T-cell (primary cell): ENCODE measurements around the gene MPHOSPH9. TPM values are rescaled to one million over a fixed set of nuclear protein-coding genes. Genes with fewer than 3 reads are reported as not detected.

Source experiments
- ATAC-seq, 4 experiments: fragments of 200-7000 bp in 3 of 4; fragments of 150-1000 bp in 1 of 4; cut with Tn5 transposase; replicated peaks in 1 of 4; 1 replicate in 3 of 4; 2 replicates in 1 of 4; pipeline ENCODE4 v1.10.0; 2021; ENCODE audit warnings: moderate library complexity in 3 of 4, mild to moderate bottlenecking in 2 of 4, moderate number of reproducible peaks in 1 of 4
- CTCF ChIA-PET, 2 donors: fragments of 300-600 bp; sonication (Branson Sonifier 250); formaldehyde crosslinking; loops; one replicate each; lab custom pipeline; 2022; ENCODE audit warnings: antibody characterized with exemption in 2 of 2; lab: Charles Lee
- POLR2A ChIA-PET, 2 donors: fragments of 300-600 bp; sonication (Branson Sonifier 250); formaldehyde crosslinking; loops; one replicate each; lab custom pipeline; 2022; ENCODE audit warnings: antibody characterized with exemption in 2 of 2; lab: Charles Lee
- DNase-seq, 35 experiments: peaks; one replicate each; pipeline versions ENCODE4 v3.0.0 to v3.0.0-alpha.2; 2013 to 2023
- H3K27ac ChIP-seq: one replicate; pipeline ENCODE4 v1.5.1; 2013; ENCODE audit warnings: low read length
- H3K27me3 ChIP-seq, 2 experiments: replicated peaks in 1 of 2; 1 replicate in 1 of 2; 2 replicates in 1 of 2; pipeline versions ENCODE4 v1.6.1 to v1.7.0; 2013; ENCODE audit warnings: low read length in 1 of 2, mixed read lengths in 1 of 2; ENCODE audit not compliant: control insufficient read depth in 2 of 2, insufficient read depth in 2 of 2; ENCODE audit errors: extremely low read depth in 1 of 2
- H3K36me3 ChIP-seq, 2 donors: 1 replicate in 1 of 2; 2 replicates in 1 of 2; pipeline versions ENCODE4 v1.6.1 to v1.7.0; 2013; ENCODE audit warnings: low read length in 1 of 2; ENCODE audit not compliant: control insufficient read depth in 2 of 2, insufficient read depth in 1 of 2; ENCODE audit errors: extremely low read depth in 1 of 2
- H3K4me1 ChIP-seq, 2 experiments: 1 replicate in 1 of 2; 2 replicates in 1 of 2; pipeline versions ENCODE4 v1.6.1 to v1.7.0; 2013; ENCODE audit warnings: low read length in 2 of 2, mixed read lengths in 1 of 2; ENCODE audit not compliant: insufficient read depth in 2 of 2, control insufficient read depth in 1 of 2; ENCODE audit errors: extremely low read depth in 1 of 2
- H3K4me3 ChIP-seq, 2 donors: 1 replicate in 1 of 2; 2 replicates in 1 of 2; pipeline versions ENCODE4 v1.5.1 to v1.7.0; 2013; ENCODE audit warnings: mild to moderate bottlenecking in 2 of 2, low read length in 1 of 2, moderate library complexity in 1 of 2; ENCODE audit not compliant: control insufficient read depth in 1 of 2; ENCODE audit errors: extremely low read depth in 1 of 2
- H3K9me3 ChIP-seq: 2 replicates; pipeline ENCODE4 v1.7.0; 2013
- H3K27ac Mint-ChIP-seq, 2 donors: one replicate each; pipeline ENCODE4 v1.8.0; 2020 to 2021; ENCODE audit warnings: mild to moderate bottlenecking in 2 of 2, mixed read lengths in 2 of 2
- H3K27me3 Mint-ChIP-seq, 2 donors: one replicate each; pipeline ENCODE4 v1.8.0; 2021 to 2022; ENCODE audit warnings: mixed read lengths in 2 of 2
- H3K36me3 Mint-ChIP-seq: one replicate; pipeline ENCODE4 v1.8.0; 2021; ENCODE audit warnings: mixed read lengths
- H3K4me1 Mint-ChIP-seq, 3 donors: one replicate each; pipeline ENCODE4 v1.8.0; 2020 to 2022; ENCODE audit warnings: mixed read lengths in 3 of 3, mild to moderate bottlenecking in 1 of 3
- H3K4me3 Mint-ChIP-seq, 3 donors: one replicate each; pipeline ENCODE4 v1.8.0; 2020 to 2022; ENCODE audit warnings: mild to moderate bottlenecking in 3 of 3, mixed read lengths in 3 of 3, moderate library complexity in 3 of 3
- H3K9me3 Mint-ChIP-seq, 3 donors: one replicate each; pipeline ENCODE4 v1.8.0; 2020 to 2022; ENCODE audit warnings: mixed read lengths in 3 of 3
- WGBS: methylation state at CpG from one replicate; pipeline ENCODE4 v1.1.5; 2013; ENCODE audit warnings: missing lambda C conversion rate; ENCODE audit not compliant: insufficient coverage; 5-methylcytosine and 5-hydroxymethylcytosine counted together
- total RNA-seq, 35 experiments: library from RNA in 6 of 35; stranded (reverse) in 6 of 35; fragments of 120-200 nt in 1 of 35; gene quantifications; one replicate each; pipeline versions ENCODE4 v1.2.1 to v1.2.4 and lab custom pipeline; 2013 to 2026

MPHOSPH9 gene
- total RNA-seq, 5 donors from 2014 or later (not counting 1 experiment from before 2014, with no cell fraction given), result 48.5 to 105 (median 56.3) TPM

DNA sequence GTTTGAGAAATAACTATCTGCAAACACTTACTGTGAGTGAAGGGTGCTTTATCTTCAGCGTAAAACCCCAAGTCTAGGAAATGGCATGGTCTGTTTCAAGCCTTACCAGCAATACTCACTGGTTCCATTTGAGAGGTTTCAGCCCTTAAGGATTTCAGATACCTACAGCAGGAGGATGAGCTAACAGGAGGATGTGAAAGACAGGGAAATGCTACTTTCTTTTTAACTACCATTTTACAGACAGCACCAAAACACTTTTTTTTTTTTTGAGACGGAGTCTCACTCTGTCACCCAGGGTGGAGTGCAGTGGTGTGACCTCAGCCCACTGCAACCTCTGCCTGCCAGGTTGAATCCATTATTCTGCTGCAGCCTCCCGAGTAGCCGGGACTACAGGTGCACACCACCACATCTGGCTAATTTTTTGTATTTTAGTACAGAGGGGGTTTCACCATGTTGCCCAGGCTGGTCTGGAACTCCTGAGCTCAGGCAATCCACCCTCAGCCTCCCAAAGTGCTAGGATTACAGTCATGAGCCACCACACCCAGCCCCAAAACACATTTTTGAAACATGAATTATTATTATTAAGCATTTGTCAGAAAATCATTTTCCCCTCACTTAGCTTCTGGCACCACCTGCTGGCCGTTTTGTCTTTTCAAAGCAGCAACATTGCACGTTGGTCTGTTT lies 4.8 kb upstream of the MPHOSPH9 start:
- 0% methylated on average over 1 of the region's 6 CpGs for whole genome bisulfite sequencing
- H3K27me3 Mint-ChIP-seq, result no peaks in the 10 kb centered on the region
- DNase-seq (peak; percentile 37 to 81 (median 68)), ATAC-seq (no peak)
- Histone ChIP-seq H3K27ac (peak overlapping the region; percentile 8), H3K36me3 (peaks cover 0 to 16% of the 10 kb centered on the region in 2 donors), H3K9me3 (no peaks in the 10 kb centered on the region), H3K4me1 (peaks cover 39 to 68% of the 10 kb centered on the region in 2 experiments), H3K27me3 (no peaks in the 10 kb centered on the region), H3K4me3 (peak overlapping the region in 1 of 2 donors; percentile 23)
- POLR2A ChIA-PET, result interaction anchor here (0.6 to 1.5 kb wide), 5 partner anchors 15 to 591 kb away, joined by 3 to 6 read pairs (median 3); no protein-coding TSS in a partner anchor
- peak overlapping the region; percentile 82 to 87 for H3K27ac Mint-ChIP-seq
- CTCF ChIA-PET, result interaction anchor here (0.6 to 2.6 kb wide), 26 partner anchors 10 to 826 kb away, joined by 3 to 24 read pairs (median 4); no protein-coding TSS in a partner anchor
- no peaks in the 10 kb centered on the region for H3K9me3 Mint-ChIP-seq
- H3K4me1 Mint-ChIP-seq, result peaks cover 67 to 73% (median 68%) of the 10 kb centered on the region in 3 donors
- peak overlapping the region; percentile 21 to 99 (median 49) for H3K4me3 Mint-ChIP-seq
- peaks cover 21% of the 10 kb centered on the region for H3K36me3 Mint-ChIP-seq

DNA sequence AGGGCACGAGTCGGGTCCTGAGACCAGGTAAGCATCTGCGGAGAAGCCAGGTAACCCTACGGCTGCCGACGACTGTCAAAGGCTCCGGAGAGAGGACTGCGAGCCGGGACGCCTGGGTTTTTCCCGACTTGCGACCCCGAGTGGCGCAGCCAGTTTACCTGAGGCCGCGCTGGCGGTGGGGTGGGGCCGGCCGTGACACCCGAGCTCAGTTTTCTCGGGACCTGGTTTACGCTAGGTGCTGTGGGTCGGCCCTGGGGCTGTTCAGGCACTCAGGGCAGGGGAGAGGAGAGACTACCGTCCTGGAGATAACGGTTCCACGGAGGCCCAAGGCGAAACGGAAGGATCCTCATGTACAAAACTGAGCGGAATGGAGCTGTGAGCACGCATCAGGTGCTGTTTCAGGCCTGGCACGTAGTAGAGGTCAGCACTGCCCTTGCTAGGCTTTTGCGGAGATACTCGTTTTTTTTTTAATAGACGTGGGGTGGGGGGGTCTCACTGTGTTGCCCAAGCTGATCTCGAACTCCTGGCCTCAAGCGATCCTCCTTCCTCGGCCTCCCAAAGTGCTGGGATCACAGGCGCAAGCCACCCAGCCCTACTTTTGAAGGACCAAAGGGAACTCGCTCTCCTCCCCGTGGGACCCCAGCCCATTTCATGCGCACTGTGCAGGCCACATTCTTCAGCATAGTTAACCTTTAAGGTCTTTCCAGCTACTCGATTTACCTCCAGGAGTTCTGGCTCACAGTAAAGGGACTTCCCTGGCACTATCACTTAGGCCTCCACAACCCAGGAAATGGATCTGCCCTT lies 766 bp upstream of the MPHOSPH9 start:
- Histone ChIP-seq H3K27me3 (no peaks in the 10 kb centered on the region), H3K4me1 (peaks cover 55 to 67% of the 10 kb centered on the region in 2 experiments), H3K4me3 (peak overlapping the region; percentile 84 to 99), H3K36me3 (peaks cover 0 to 12% of the 10 kb centered on the region in 2 donors), H3K27ac (peak overlapping the region; percentile 79), H3K9me3 (no peaks in the 10 kb centered on the region)
- WGBS, result 4% methylated on average over 38 of the region's 42 CpGs
- DNase-seq (no peak), ATAC-seq (peak; percentile 21 to 24 (median 22))
- peaks cover 9% of the 10 kb centered on the region for H3K36me3 Mint-ChIP-seq
- peak overlapping the region; percentile 99 to 100 (median 100) for H3K4me3 Mint-ChIP-seq
- H3K27me3 Mint-ChIP-seq, result no peaks in the 10 kb centered on the region
- H3K9me3 Mint-ChIP-seq, result no peaks in the 10 kb centered on the region
- POLR2A ChIA-PET, result interaction anchor here (0.5 to 2.8 kb wide), 15 partner anchors 8 to 1651 kb away, joined by 3 to 27 read pairs (median 6); partner anchors contain the start of gene SBNO1 (in 1 of the 2)
- peaks cover 77 to 85% (median 82%) of the 10 kb centered on the region in 3 donors for H3K4me1 Mint-ChIP-seq
- H3K27ac Mint-ChIP-seq, result peak overlapping the region; percentile 97 to 99
- CTCF ChIA-PET, result interaction anchor here in 1 of 2 donors (0.6 to 2.0 kb wide), 5 partner anchors 8 to 190 kb away, joined by 3 to 17 read pairs (median 6); no protein-coding TSS in a partner anchor

DNA sequence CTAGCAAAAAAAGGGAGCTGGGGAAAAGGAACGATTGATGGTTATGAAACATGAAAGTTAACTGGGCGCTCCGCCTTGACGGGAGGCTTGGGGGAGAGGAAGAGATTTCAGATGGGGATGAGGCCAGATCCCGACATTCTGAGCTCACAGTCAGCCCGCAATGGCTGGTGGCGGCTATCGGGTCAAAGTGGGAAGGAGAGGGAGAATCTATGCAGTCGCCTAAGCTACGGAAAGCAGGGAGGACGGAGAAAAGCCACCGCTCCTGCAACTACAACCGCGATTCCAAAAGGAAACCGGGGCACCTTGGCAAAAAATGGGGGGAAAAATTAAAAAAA lies 502 bp downstream of the MPHOSPH9 start:
- Histone ChIP-seq H3K9me3 (no peaks in the 10 kb centered on the region), H3K4me3 (peak overlapping the region; percentile 84 to 99), H3K27me3 (no peaks in the 10 kb centered on the region), H3K4me1 (peaks cover 55 to 60% of the 10 kb centered on the region in 2 experiments), H3K27ac (peak overlapping the region; percentile 80), H3K36me3 (peaks cover 0 to 10% of the 10 kb centered on the region in 2 donors)
- ChIA-PET CTCF (interaction anchor here (0.6 to 2.0 kb wide), 12 partner anchors 9 to 1761 kb away, joined by 3 to 17 read pairs (median 3); partner anchors contain the start of gene BRI3BP (in 1 of the 2)), POLR2A (interaction anchor here (0.5 to 2.8 kb wide), 13 partner anchors 9 to 479 kb away, joined by 3 to 27 read pairs (median 5); partner anchors contain the start of genes ARL6IP4 (in 1 of the 2) and SBNO1 (in 1 of the 2))
- H3K36me3 Mint-ChIP-seq, result peaks cover 13% of the 10 kb centered on the region
- DNase-seq (no peak), ATAC-seq (no peak)
- peak overlapping the region; percentile 97 to 99 for H3K27ac Mint-ChIP-seq
- H3K27me3 Mint-ChIP-seq, result no peaks in the 10 kb centered on the region
- H3K4me3 Mint-ChIP-seq, result peak overlapping the region; percentile 99 to 100 (median 100)
- peaks cover 76 to 84% (median 84%) of the 10 kb centered on the region in 3 donors for H3K4me1 Mint-ChIP-seq
- WGBS, result 0% methylated on average over 6 of the region's 15 CpGs
- H3K9me3 Mint-ChIP-seq, result no peaks in the 10 kb centered on the region

DNA sequence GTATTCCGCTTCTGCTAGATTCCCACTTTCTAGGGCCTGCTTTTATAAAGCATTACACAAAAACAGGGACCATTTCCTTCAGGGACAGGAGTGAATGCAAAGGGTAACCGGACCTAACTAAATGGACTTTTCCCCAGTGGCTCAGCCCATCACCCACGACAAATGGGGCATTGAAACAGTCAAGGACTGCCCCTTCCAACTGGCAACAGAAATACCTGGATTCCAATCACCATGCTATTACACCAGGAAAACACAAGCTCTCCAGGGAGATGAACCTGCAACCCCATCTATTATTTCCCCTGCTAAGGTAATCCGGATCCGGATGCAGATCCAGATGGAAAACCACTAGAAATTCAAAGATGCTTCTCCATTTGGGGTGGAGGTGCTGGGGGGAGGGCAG lies 1.0 kb downstream of the MPHOSPH9 start:
- ATAC-seq (no peak), DNase-seq (no peak)
- no peak overlapping the region for H3K27ac ChIP-seq
- H3K4me1 ChIP-seq, result peaks cover 50 to 55% of the 10 kb centered on the region in 2 experiments
- peaks cover 0 to 10% of the 10 kb centered on the region in 2 donors for H3K36me3 ChIP-seq
- Mint-ChIP-seq H3K4me1 (peaks cover 73 to 81% (median 81%) of the 10 kb centered on the region in 3 donors), H3K4me3 (peak overlapping the region; percentile 99 to 100 (median 100)), H3K9me3 (no peaks in the 10 kb centered on the region), H3K27me3 (no peaks in the 10 kb centered on the region), H3K27ac (peak overlapping the region; percentile 39 to 99), H3K36me3 (peaks cover 13% of the 10 kb centered on the region)
- ChIA-PET CTCF (interaction anchor here in 1 of 2 donors (0.7 to 2.0 kb wide), 4 partner anchors 10 to 438 kb away, joined by 3 to 16 read pairs (median 4); no protein-coding TSS in a partner anchor), POLR2A (interaction anchor here (0.8 to 2.8 kb wide), 5 partner anchors 9 to 252 kb away, joined by 3 to 27 read pairs (median 10); partner anchors contain the start of gene ARL6IP4 (in 1 of the 2))
- no peaks in the 10 kb centered on the region for H3K9me3 ChIP-seq
- 57% methylated on average over 2 of the region's 5 CpGs for WGBS
- H3K4me3 ChIP-seq, result peak overlapping the region; percentile 84 to 99
- no peaks in the 10 kb centered on the region for H3K27me3 ChIP-seq

DNA sequence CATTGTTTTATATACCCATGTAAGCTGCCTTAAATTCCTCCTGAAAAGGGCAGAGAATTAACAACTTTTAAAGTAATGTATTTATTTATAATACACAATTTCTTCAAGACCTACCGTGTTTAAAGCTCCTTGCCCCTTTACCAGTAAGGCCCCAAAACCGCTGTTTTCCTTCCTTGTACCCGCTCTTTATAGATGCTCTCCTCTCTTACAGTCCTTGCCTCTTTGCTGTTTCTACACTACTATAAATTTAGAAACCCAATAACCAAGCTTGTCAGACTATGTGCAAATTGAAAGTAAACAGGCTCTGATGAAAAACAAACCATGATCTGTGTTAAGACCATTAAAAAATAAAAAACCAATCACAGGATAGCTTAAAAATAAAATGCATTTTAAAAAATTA lies 3.9 kb downstream of the MPHOSPH9 start:
- Histone ChIP-seq H3K27ac (peak overlapping the region; percentile 54), H3K4me3 (no peak overlapping the region), H3K4me1 (peaks cover 36 to 37% of the 10 kb centered on the region in 2 experiments), H3K36me3 (peaks cover 0 to 8% of the 10 kb centered on the region in 2 donors), H3K27me3 (no peaks in the 10 kb centered on the region), H3K9me3 (no peaks in the 10 kb centered on the region)
- ChIA-PET CTCF (interaction anchor here in 1 of 2 donors (1.5 to 3.7 kb wide), 2 partner anchors 9 to 13 kb away, joined by 4 to 24 read pairs; no protein-coding TSS in a partner anchor), POLR2A (interaction anchor here (0.5 to 0.6 kb wide), 2 partner anchors 9 to 11 kb away, joined by 3 to 4 read pairs; no protein-coding TSS in a partner anchor)
- ATAC-seq (no peak), DNase-seq (no peak)
- H3K9me3 Mint-ChIP-seq, result no peaks in the 10 kb centered on the region
- peak overlapping the region; percentile 78 to 92 for H3K27ac Mint-ChIP-seq
- peak overlapping the region; percentile 51 to 64 (median 60) for H3K4me3 Mint-ChIP-seq
- peaks cover 9% of the 10 kb centered on the region for H3K36me3 Mint-ChIP-seq
- WGBS, result 15% methylated on average over 3 of the region's 3 CpGs
- H3K27me3 Mint-ChIP-seq, result no peaks in the 10 kb centered on the region
- H3K4me1 Mint-ChIP-seq, result peaks cover 65 to 73% (median 72%) of the 10 kb centered on the region in 3 donors
